HFF-Myc (cell line): ENCODE results near the gene ZNF512B.

Experiments used
- DNase-seq: peaks from one replicate; pipeline ENCODE4 v3.0.0-alpha.2; 2011; ENCODE audit warnings: low read depth; ENCODE audit errors: extremely low read depth
- H3K4me3 ChIP-seq: replicated peaks from 2 replicates; pipeline ENCODE4 v1.5.1; 2011; ENCODE audit warnings: low read depth, mild to moderate bottlenecking, control low read depth, low read length
- TF ChIP-seq, protein P1 (sequence below): IDR thresholded peaks from 2 replicates; pipeline ENCODE4 v1.5.1; 2012; ENCODE audit warnings: mild to moderate bottlenecking, low read depth, low read length, control low read depth; ENCODE audit errors: missing control alignments

The ZNF512B gene

DNA sequence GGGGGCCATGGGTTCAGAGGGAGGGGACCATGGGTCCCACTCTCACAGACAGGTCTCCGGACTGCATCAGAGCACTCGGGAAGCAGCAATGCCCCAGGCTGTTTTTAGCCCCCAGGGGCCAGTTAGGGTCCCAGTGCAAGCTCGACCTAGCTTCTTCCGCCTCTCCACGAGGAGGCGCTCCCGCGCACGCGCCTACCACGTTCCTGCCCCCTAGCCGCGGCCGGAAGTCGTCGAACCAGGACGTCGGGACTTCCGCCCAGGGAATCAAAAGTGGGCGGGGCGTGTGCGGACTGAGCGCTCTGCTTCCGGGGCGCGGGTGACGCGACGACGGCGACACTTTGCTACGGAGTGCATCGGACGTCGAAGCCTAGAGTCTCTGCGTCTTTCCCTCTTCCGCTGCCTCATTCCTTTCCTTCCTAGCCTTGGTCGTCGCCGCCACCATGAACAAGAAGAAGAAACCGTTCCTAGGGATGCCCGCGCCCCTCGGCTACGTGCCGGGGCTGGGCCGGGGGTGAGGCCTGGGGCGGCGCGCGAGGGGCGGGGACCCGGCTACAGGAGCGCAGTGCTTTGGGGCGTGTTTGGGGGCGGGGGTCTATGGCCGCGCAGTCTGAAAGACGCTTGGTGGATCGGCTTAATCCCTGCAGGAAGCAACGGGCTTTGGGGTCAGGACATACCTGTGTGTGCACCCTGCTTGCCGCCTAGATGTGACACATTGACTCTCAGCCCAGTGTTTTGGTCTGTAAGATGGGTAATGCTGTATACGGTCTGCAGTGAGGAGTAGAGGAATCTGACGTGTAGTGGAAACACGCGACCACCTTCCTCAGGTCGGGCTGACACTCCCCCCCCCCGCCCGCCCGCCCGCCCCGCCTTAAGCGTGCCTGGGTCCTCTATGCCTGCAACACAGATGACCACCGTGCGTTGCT lies 11.3 kb upstream of the ZNF512B start, which contains the start of gene PRPF6:
Gene PRPF6, plus strand, starts transcription at position 327 of the 923 bp plus-strand sequence. Its CDS starts 114 bp downstream, at position 441.
- peak; percentile 75 for DNase-seq
- H3K4me3 ChIP-seq: peak within 1 kb of the TSS; percentile 89
- TF ChIP-seq, protein P1, sequence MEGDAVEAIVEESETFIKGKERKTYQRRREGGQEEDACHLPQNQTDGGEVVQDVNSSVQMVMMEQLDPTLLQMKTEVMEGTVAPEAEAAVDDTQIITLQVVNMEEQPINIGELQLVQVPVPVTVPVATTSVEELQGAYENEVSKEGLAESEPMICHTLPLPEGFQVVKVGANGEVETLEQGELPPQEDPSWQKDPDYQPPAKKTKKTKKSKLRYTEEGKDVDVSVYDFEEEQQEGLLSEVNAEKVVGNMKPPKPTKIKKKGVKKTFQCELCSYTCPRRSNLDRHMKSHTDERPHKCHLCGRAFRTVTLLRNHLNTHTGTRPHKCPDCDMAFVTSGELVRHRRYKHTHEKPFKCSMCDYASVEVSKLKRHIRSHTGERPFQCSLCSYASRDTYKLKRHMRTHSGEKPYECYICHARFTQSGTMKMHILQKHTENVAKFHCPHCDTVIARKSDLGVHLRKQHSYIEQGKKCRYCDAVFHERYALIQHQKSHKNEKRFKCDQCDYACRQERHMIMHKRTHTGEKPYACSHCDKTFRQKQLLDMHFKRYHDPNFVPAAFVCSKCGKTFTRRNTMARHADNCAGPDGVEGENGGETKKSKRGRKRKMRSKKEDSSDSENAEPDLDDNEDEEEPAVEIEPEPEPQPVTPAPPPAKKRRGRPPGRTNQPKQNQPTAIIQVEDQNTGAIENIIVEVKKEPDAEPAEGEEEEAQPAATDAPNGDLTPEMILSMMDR: peak; percentile 94

DNA sequence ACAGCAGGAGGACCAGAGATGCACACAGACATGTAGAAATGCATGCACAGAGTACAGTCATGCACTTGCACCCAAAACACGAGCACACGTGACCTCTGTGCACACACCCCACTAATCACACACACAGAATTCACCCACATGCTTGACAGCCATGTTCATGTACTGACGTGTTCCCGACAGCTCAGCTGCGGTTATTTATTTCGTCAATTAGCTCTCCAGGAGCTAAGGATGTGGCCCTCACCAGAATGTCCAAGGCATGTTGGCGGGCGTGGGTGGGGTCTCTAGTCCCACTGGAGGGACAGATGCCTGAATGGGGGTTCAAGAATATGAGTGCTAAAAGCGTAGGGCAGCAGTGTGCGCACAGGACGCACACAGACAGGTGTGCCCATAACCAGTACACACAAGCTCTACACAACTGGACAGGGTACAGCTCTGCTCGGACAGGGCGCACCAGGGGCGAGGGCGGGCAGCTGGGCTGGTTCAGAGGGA lies 10.6 kb upstream of the ZNF512B start:
- no peak for DNase-seq
- H3K4me3 ChIP-seq: peak overlapping the region; percentile 89
- TF ChIP-seq, protein P1: no peak

DNA sequence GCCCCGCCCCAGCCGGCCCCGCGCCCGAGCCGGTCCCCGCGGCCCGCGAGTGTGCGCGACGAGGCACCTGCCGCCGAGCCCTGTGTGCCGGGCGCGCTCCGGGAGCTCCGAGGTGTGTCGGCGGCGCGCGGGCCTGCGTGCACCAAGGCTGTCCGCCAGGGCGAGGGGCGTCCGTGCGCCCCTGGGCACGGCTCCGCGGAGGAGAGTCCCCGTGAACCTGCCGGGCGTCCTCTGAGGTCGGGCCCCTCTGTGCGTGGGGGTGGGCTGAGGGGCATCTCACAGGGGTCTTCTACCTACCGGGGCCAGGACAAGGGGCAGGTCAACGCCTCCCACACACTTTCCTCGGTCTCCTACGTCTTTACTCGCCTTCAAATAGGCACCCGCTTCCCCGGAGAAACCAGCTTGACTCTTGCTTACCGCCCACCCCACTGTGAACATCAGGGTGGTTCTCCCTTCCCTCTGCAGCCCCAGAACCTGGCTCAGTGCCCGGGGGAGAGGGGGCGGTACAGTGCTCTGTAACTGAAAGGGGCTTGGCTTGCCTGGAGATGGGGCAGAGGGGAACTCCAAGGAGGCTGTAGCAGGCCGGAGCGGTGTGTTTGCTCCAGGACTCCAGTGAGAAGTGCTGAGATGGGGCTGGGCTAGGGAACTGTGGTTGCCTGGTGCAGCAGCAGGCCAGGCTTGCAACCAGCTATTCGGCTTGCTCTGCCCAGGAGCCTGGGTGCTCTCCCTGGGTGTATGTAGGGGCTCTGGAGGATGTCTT lies 10.0 kb upstream of the ZNF512B start, which contains the start of gene SAMD10:
Gene SAMD10, minus strand, starts transcription at position 86 of the 760 bp plus-strand sequence. CDS start 175 bp downstream, outside the sequence.
- no peak for DNase-seq
- H3K4me3 ChIP-seq: peak within 1 kb of the TSS; percentile 89

DNA sequence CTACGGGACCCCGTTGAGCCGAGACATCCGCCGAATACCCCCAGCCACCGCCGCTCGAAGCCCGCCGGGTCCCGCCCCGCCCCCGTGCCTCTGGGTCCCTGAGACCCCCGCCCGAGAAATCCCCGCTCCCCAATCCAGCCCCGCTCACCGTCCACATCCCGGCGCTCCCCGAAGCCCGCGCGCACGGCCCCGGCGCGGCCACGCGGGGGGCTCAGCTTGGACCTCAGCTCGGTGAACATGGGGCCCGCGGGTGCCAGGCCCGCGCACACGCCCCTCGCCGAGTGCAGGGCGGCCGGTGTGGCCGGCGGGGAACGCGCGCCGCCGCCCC lies 9.5 kb upstream of the ZNF512B start:
- TF ChIP-seq, protein P1: no peak
- H3K4me3 ChIP-seq: peak overlapping the region; percentile 89
- DNase-seq: no peak

More for the DNA sequence above, 10.0 kb upstream of the ZNF512B start, which contains the start of gene SAMD10:
- TF ChIP-seq, protein P1: no peak

DNA sequence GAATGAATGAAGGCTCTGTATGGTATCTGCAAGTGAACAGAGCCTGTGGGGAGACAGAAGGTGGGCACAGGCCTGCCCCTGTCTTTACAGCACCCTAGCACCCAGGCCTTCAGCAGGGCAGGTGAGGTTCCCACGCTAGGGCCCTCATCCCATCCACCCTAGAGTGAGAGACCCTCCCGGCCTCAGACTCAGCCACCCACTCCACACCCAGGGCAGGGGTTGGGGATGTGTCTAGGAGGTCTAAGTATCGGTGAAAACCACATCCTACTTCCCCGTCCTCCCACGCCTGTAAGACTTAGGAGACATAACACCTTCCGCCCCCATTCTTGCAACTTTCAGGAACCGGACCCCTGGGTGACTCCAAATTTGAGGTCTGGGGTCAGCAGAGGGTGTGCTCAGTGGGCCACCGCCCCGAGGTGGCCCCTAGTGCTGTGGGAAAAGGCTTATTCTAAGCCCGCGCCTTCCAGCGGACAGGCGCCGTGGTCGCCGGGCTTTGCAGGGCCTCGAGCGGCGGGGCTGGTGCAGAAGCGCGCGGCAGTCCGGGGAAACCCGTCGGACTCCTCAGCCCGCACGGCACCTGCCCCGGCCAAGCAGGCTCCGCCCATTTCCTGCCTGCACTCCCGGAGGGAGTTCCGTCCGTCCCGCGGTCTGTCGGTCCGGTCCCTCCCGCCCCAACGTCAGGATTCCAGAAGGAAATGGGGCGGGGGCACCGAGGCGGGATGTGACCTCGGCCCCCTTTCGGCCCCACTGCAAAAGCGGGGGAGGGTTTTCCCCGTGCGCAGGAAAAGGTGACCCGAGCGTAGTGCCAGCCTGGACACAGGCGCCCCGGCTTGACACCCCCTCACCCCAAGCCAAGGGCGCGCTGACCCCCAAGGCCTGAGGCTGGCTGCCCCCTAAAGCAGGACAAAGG lies 8.8 kb upstream of the ZNF512B start:
- peak overlapping the region; percentile 89 for H3K4me3 ChIP-seq
- TF ChIP-seq, protein P1: no peak
- DNase-seq: no peak

DNA sequence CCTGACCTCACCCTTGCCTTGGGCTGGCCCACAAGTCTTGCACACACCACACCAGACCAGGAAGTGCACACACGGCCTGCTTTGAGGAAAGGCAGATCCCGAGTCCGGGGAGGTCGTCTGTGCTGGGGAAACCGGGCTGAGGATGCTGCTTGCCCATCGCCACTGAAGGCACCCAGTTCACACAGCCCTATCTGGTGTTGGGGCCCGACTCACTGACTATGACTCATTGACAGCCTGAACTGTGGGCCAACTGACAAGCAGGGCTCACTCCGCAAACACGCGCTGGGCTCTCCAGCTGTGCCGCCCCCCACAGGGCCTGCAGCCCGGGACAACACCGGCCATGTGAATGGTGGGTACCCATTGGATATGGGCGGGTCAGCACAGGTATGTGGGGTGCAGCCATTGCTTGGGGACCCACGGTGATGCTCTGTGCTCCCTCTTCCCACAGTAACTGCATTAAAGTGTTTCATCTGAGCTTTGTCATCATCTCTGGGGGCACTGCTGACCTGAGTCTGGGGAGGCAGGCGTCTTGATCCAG lies 8.1 kb upstream of the ZNF512B start:
- DNase-seq: no peak
- peak overlapping the region; percentile 89; the same call in 1 of the 2 replicates for H3K4me3 ChIP-seq
- TF ChIP-seq, protein P1: no peak
